Calu3 (cell line): ENCODE measurements around the gene ZNF775. TPM values are rescaled to one million over a fixed set of nuclear protein-coding genes. Genes with fewer than 3 reads are reported as not detected.

Experiments used
- BruUV-seq: library from RNA; stranded (reverse); fragments of 400-500 nt; replicated peaks from 2 replicates; lab custom pipeline; 2021; lab: Mats Ljungman, UMichigan
- CTCF ChIA-PET: fragments of 300-600 bp; sonication (Branson Sonifier 250); formaldehyde crosslinking; loops from one replicate; lab custom pipeline; 2022; ENCODE audit warnings: antibody characterized with exemption; lab: Charles Lee
- DNase-seq: peaks from one replicate; pipeline ENCODE4 v3.0.0; 2022
- H3K27ac Mint-ChIP-seq: one replicate; pipeline ENCODE4 v1.8.0; 2022; ENCODE audit warnings: mixed read lengths; ENCODE audit not compliant: unreplicated experiment
- H3K27me3 Mint-ChIP-seq: one replicate; pipeline ENCODE4 v1.8.0; 2022; ENCODE audit warnings: mixed read lengths; ENCODE audit not compliant: unreplicated experiment
- H3K36me3 Mint-ChIP-seq: one replicate; pipeline ENCODE4 v1.8.0; 2022; ENCODE audit warnings: mild to moderate bottlenecking, moderate library complexity, mixed read lengths; ENCODE audit not compliant: insufficient read depth, unreplicated experiment
- H3K4me1 Mint-ChIP-seq: one replicate; pipeline ENCODE4 v1.8.0; 2022; ENCODE audit warnings: mild to moderate bottlenecking, low read depth, mixed read lengths; ENCODE audit not compliant: unreplicated experiment
- H3K4me3 Mint-ChIP-seq: one replicate; pipeline ENCODE4 v1.8.0; 2022; ENCODE audit warnings: mild to moderate bottlenecking, low read depth, moderate library complexity, mixed read lengths; ENCODE audit not compliant: unreplicated experiment
- H3K9me3 Mint-ChIP-seq: one replicate; pipeline ENCODE4 v1.8.0; 2022; ENCODE audit warnings: low read depth, mixed read lengths; ENCODE audit not compliant: unreplicated experiment
- intact Hi-C: fragments of 100-400 bp; cut with micrococcal nuclease; formaldehyde crosslinking; loops from one replicate; pipeline ENCODE4 v1.10.0; 2022; ENCODE audit not compliant: unreplicated experiment
- total RNA-seq: library from RNA; stranded (reverse); gene quantifications from 2 replicates; pipeline ENCODE4 v1.2.3, GENCODE V29; 2022
- TF ChIP-seq, protein P1 (sequence below): fragments of 200-600 bp; IDR thresholded peaks from one replicate; pipeline ENCODE4 v1.8.0; 2022; ENCODE audit warnings: antibody characterized with exemption; ENCODE audit not compliant: unreplicated experiment

ZNF775 gene
- total RNA-seq, 1 experiment from 2014 or later: 5.8 TPM

GRCh38 chr7:150345012-150345411 lies 34.1 kb upstream of the ZNF775 start:
- H3K9me3 Mint-ChIP-seq: no peaks in the 10 kb centered on the region
- no peak overlapping the region for H3K4me3 Mint-ChIP-seq
- H3K4me1 Mint-ChIP-seq: peaks cover 5% of the 10 kb centered on the region
- H3K36me3 Mint-ChIP-seq: peaks cover 5% of the 10 kb centered on the region
- CTCF ChIA-PET: no interaction called here
- no peaks in the 10 kb centered on the region for H3K27me3 Mint-ChIP-seq
- no peak overlapping the region for H3K27ac Mint-ChIP-seq
- DNase-seq: no peak
- intact Hi-C loops: no loop called here
- no TSS peak for BruUV-seq
- TF ChIP-seq, protein P1, sequence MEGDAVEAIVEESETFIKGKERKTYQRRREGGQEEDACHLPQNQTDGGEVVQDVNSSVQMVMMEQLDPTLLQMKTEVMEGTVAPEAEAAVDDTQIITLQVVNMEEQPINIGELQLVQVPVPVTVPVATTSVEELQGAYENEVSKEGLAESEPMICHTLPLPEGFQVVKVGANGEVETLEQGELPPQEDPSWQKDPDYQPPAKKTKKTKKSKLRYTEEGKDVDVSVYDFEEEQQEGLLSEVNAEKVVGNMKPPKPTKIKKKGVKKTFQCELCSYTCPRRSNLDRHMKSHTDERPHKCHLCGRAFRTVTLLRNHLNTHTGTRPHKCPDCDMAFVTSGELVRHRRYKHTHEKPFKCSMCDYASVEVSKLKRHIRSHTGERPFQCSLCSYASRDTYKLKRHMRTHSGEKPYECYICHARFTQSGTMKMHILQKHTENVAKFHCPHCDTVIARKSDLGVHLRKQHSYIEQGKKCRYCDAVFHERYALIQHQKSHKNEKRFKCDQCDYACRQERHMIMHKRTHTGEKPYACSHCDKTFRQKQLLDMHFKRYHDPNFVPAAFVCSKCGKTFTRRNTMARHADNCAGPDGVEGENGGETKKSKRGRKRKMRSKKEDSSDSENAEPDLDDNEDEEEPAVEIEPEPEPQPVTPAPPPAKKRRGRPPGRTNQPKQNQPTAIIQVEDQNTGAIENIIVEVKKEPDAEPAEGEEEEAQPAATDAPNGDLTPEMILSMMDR: no peak

DNA sequence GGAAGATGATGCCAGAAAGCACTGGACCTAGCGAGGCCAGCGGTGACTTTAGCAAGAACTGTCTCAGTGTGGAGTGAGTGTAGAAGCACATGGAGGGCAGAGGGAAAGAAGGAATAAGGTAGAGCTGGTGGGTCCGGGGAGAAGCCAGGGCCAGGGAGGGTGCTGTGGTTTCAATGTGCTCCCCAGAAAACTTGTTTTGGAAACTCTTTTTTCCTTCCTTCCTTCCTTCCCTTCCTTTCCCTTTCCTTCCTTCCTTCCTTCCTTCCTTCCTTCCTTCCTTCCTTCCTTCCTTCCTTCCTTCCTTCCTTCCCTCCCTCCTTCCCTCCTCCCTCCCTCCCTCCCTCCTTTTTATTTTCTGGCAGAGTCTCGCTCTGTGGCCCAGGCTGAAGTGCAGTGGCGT lies 32.2 kb upstream of the ZNF775 start:
- H3K27me3 Mint-ChIP-seq: no peaks in the 10 kb centered on the region
- no peaks in the 10 kb centered on the region for H3K9me3 Mint-ChIP-seq
- intact Hi-C loops: no loop called here
- TF ChIP-seq, protein P1: no peak
- peaks cover 7% of the 10 kb centered on the region for H3K4me1 Mint-ChIP-seq
- BruUV-seq: no TSS peak
- CTCF ChIA-PET: no interaction called here
- H3K4me3 Mint-ChIP-seq: no peak overlapping the region
- no peak overlapping the region for H3K27ac Mint-ChIP-seq
- no peak for DNase-seq
- no peaks in the 10 kb centered on the region for H3K36me3 Mint-ChIP-seq

DNA sequence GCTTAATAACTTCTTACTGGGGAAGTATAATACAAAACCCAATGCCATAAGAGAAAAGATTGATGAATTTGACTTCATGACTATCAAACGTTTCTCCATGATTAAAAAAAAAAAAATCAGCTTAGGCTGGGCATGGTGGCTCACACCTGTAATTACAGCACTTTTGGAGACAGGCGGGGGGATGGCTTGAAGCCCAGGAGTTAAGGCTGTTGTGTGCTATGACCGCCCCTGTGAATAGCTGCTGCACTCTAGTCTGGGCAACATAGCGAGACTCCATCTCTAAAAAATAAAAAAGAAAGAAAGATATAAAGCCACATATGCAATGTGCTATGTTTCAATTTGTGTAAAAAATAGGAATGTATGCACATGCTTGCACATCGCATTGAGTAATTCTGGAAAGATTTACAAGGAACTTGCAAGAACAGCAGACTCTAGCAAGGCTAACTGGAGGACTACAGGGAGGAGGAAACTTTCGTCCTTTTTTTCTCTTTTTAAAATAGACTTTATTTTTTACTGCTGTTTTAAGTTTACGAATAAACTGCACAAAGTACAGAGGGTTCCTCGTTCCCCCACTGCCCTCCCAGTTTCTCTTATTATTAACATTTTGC lies 27.4 kb upstream of the ZNF775 start:
- CTCF ChIA-PET: no interaction called here
- intact Hi-C loops: no loop called here
- peaks cover 5% of the 10 kb centered on the region for H3K36me3 Mint-ChIP-seq
- H3K4me1 Mint-ChIP-seq: peaks cover 13% of the 10 kb centered on the region
- TF ChIP-seq, protein P1: no peak
- no peak overlapping the region for H3K27ac Mint-ChIP-seq
- H3K27me3 Mint-ChIP-seq: no peaks in the 10 kb centered on the region
- H3K9me3 Mint-ChIP-seq: no peaks in the 10 kb centered on the region
- DNase-seq: no peak
- no TSS peak for BruUV-seq
- H3K4me3 Mint-ChIP-seq: no peak overlapping the region

GRCh38 chr7:150355666-150356059 lies 23.5 kb upstream of the ZNF775 start:
- peaks cover 28% of the 10 kb centered on the region for H3K4me1 Mint-ChIP-seq
- BruUV-seq: no TSS peak

More at GRCh38 chr7:150355666-150356059, 23.5 kb upstream of the ZNF775 start:
- TF ChIP-seq, protein P1: no peak
- peaks cover 3% of the 10 kb centered on the region for H3K9me3 Mint-ChIP-seq
- CTCF ChIA-PET: no interaction called here
- H3K36me3 Mint-ChIP-seq: peaks cover 10% of the 10 kb centered on the region
- no peak overlapping the region for H3K4me3 Mint-ChIP-seq
- intact Hi-C loops: loop anchor here (1.0 kb wide), 1 partner anchor 66 kb away; no protein-coding TSS in a partner anchor
- no peaks in the 10 kb centered on the region for H3K27me3 Mint-ChIP-seq
- no peak overlapping the region for H3K27ac Mint-ChIP-seq
- no peak for DNase-seq
